Mesodermal cell (in vitro differentiated cells): ENCODE data around the gene PDLIM5.
A peak's percentile ranks its signal among the peaks of the same experiment; 100 is the strongest.

ENCODE experiments used
- H3K27ac ChIP-seq: 2 replicates; pipeline ENCODE4 v1.7.0; 2013; ENCODE audit warnings: mild to moderate bottlenecking, low read depth, low read length, moderate library complexity; ENCODE audit not compliant: severe bottlenecking
- H3K36me3 ChIP-seq: 2 replicates; pipeline ENCODE4 v1.7.1; 2013; ENCODE audit warnings: mild to moderate bottlenecking, low read length, moderate library complexity; ENCODE audit not compliant: control insufficient read depth, insufficient read depth
- H3K4me1 ChIP-seq: one replicate; pipeline ENCODE4 v1.7.1; 2013; ENCODE audit warnings: mild to moderate bottlenecking, low read length; ENCODE audit not compliant: insufficient read depth, control insufficient read depth, poor library complexity, severe bottlenecking
- H3K4me3 ChIP-seq: 2 replicates; pipeline ENCODE4 v1.7.0; 2013; ENCODE audit warnings: low read length, control low read depth, mild to moderate bottlenecking; ENCODE audit not compliant: insufficient read depth, poor library complexity, severe bottlenecking; ENCODE audit errors: extremely low read depth
- H3K9me3 ChIP-seq: 2 replicates; pipeline ENCODE4 v1.7.1; 2013; ENCODE audit warnings: mild to moderate bottlenecking, low read length, moderate library complexity; ENCODE audit not compliant: control insufficient read depth
- WGBS, 2 experiments: methylation state at CpG; one replicate each; pipeline ENCODE4 v1.1.5; 2013; ENCODE audit warnings: missing lambda C conversion rate in 2 of 2; ENCODE audit not compliant: insufficient coverage in 2 of 2; 5-methylcytosine and 5-hydroxymethylcytosine counted together

Gene PDLIM5

DNA sequence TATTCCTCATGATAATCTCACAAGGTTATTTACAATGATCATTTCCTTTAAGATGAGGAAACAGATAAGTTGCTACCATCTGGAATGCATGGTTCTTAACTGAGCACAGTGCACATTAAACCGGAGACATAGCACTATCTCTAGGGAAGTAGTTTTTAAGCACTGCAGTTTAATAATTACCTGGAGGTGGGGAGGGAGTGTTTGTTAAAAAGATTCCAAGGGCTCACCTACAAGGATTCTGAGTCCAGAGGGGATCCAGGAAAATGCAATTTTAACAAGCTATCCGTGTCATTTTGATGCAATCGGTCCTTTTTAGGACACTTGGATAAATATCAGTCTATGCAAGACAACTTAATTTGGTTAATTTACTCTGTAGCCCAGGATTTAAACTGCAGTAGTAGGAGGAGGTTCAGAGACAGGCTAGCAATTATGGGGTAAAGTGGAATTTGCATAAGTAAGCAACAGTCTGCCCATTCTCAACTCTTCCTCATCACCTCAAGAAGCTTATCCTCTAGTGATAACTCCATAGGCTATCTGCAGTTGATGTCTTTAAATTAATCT, 2.8 kb upstream of the PDLIM5 start:
- Histone ChIP-seq H3K27ac (no peak overlapping the region), H3K9me3 (no peaks in the 10 kb centered on the region), H3K4me3 (no peak overlapping the region), H3K4me1 (peaks cover 11% of the 10 kb centered on the region), H3K36me3 (no peaks in the 10 kb centered on the region)
- 89 to 100% methylated on average over 1 of the region's 3 CpGs for WGBS, 2 experiments

DNA sequence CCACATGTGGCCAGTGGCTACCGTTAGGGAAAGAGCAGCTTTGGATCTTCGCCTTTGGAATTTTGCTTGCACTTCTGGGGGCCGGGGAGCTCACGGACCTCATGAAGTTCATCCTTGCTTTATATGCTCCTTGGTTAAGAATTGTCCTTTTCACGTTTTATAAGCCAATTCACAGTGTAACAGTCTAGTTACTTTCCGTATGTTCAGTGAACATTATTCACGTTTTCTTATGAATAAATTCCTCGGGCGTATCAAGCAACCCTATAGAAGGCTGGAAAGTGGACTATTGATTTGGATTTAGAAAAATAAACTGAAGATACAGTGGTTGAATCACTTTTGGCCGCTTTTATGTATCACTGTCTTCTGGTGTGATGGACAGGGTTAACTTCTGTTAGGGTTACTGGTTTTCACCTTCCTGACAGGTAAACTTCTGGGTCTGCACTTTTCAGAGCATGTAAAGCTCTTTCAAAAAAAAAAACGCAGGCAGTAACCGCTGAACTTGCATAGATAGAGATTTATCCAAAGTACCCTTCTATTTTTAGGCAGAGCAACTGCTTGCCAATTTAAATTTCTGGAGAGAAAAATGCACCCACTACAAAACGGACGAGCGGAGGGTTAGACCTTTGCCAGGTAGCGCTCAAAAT, 569 bp upstream of the PDLIM5 start:
- Histone ChIP-seq H3K4me1 (peaks cover 15% of the 10 kb centered on the region), H3K36me3 (peaks cover 7% of the 10 kb centered on the region), H3K9me3 (no peaks in the 10 kb centered on the region), H3K27ac (no peak overlapping the region), H3K4me3 (peak overlapping the region; percentile 92)
- 44 to 50% methylated on average over 13 of the region's 16 CpGs for WGBS, 2 experiments

DNA sequence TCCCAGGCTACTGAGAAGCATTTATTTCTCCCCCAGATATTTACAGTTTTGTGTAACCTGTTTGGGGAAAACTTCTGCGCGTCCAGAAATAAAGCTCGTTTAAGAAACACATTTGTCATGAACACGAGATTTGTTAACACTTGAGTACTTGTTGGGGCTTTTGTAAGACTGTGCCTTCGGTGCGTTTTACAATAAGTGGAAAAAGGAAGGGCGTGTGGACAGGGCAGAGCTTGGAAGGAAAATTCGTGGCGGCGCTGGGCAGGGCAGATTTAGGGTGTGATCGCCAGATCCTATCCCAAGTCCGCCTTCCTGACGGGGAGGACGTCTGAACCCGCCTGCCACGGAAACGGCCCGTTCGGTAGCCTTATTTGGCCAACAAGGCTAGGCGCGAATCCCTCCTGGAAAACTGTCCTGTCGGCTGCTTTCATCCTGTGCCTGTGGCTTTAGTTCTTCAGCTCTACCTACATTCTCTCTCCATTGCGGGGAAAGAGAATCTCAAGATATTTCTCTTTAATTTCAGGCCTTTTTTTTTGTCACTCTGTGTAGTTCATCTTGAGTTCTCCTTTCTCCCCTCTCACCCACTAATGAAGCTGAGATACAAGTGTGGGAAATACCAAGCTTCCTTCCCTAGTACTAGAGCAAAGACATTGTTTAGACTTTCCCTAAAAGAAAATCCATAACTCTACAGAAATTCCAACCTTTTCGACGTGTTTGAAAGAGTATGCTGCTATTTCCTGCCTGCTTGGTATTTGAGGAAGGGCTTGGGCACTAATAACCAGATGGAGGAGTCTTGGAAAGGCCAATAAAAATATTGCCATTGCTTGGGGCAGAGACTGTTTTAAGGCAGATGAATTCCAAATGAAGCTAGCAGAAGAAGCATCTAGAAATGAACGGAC, 982 bp downstream of the PDLIM5 start:
- peaks cover 14% of the 10 kb centered on the region for H3K36me3 ChIP-seq
- peaks cover 19% of the 10 kb centered on the region for H3K4me1 ChIP-seq
- no peaks in the 10 kb centered on the region for H3K9me3 ChIP-seq
- peak overlapping the region; percentile 71 for H3K27ac ChIP-seq
- peak overlapping the region; percentile 92 for H3K4me3 ChIP-seq
- 1 to 2% methylated on average over 22 to 24 of the region's 26 CpGs for WGBS, 2 experiments

DNA sequence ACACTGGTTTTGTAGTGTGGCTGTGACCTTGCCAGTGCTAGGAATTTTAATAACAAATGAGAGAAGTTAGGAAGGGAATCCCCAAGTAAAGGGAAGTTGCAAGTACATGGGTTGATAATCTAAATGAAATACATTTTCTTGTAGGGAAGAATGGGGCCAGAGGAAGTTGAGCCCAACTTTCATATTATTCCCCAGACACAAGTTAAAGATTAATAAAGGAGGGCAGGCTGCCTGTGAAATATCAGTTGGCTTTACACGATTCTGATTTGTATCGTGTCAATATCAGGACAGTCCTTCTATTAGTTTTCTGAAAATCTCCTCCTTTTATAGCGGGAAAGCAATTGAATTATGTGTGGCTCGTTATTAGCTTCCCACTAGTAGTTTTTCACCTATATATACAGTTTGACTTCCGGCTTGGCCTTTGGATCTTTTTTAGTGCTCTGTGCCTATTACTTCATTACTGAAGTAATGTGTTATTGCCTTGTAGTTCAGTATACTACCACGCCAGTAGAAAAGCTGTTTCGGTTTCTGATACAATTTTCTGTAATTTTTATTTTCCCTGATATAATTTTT, 1.7 kb downstream of the PDLIM5 start:
- Histone ChIP-seq H3K9me3 (no peaks in the 10 kb centered on the region), H3K4me3 (peak overlapping the region; percentile 92), H3K36me3 (peaks cover 14% of the 10 kb centered on the region), H3K4me1 (peaks cover 20% of the 10 kb centered on the region), H3K27ac (no peak overlapping the region)
- 67% methylated on average over 1 of the region's 7 CpGs; no CpG with 5 or more reads in 1 of the 2 experiments for WGBS, 2 experiments

DNA sequence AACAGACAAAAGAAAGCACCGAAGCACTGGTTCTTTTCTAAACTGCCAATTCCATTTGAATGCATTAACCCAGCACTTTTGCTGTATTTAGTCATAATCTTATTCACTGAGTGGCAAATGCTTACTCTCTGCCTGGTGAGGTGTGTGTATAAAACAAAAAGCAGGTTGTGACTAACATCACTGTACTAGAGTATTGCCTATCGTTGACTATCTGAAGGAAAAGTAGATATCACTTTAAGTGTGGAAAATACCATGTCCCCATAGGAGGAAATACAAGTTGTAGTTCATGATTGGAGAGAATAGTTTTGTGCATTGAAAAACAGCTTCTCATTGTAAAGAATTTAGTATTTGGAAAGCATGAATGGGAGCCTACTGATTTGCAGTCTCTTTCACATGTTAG, 2.7 kb downstream of the PDLIM5 start:
- WGBS, 2 experiments = 100% methylated on average over 1 of the region's 2 CpGs; no CpG with 5 or more reads in 1 of the 2 experiments
- peak overlapping the region; percentile 15 for H3K4me3 ChIP-seq
- no peaks in the 10 kb centered on the region for H3K9me3 ChIP-seq
- H3K4me1 ChIP-seq = peaks cover 19% of the 10 kb centered on the region
- H3K27ac ChIP-seq = no peak overlapping the region
- H3K36me3 ChIP-seq = peaks cover 14% of the 10 kb centered on the region

DNA sequence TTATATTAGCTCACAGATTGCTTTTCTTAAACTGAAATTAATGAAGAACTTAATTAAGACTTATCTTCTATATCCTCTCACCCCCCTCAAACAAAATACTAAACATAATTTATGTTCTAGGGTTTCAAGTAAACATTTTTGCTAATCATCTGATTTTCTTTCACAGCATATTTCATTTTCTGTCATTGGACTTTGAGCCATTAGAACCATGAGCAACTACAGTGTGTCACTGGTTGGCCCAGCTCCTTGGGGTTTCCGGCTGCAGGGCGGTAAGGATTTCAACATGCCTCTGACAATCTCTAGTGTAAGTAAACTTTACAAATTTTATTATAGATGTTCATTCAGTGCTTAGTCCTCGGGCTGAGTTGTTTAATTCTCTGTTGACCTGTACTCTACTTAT, 3.3 kb downstream of the PDLIM5 start:
- no CpG with 5 or more reads among the region's 3 CpGs for WGBS, 2 experiments
- H3K27ac ChIP-seq = no peak overlapping the region
- H3K4me1 ChIP-seq = peaks cover 19% of the 10 kb centered on the region
- H3K9me3 ChIP-seq = no peaks in the 10 kb centered on the region
- no peak overlapping the region for H3K4me3 ChIP-seq
- H3K36me3 ChIP-seq = peaks cover 14% of the 10 kb centered on the region

DNA sequence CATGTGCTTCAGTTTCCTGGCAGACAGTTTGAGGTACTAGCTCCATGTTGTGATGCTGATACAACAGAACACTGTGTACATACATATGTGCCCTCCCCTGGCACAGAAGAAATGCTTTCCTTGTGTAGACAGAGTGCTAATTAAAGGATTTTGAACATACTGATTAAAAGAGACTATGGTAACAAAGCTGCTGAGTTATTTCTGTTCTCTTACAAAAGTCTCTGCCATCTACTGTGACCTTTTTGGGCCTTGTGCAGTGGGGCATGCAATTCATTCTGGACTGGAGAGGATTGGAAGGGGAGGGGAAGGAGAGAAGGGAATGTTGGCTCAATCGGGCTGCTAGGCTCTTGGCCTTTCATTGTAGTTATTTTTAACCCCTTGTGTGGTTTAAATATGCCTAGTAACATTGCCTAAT, 6.0 kb downstream of the PDLIM5 start:
- WGBS, 2 experiments = 14% methylated on average over 1 of the region's 1 CpG; no CpG with 5 or more reads in 1 of the 2 experiments
- Histone ChIP-seq H3K4me3 (no peak overlapping the region), H3K27ac (peak overlapping the region; percentile 77), H3K36me3 (peaks cover 21% of the 10 kb centered on the region), H3K9me3 (no peaks in the 10 kb centered on the region), H3K4me1 (peaks cover 19% of the 10 kb centered on the region)

DNA sequence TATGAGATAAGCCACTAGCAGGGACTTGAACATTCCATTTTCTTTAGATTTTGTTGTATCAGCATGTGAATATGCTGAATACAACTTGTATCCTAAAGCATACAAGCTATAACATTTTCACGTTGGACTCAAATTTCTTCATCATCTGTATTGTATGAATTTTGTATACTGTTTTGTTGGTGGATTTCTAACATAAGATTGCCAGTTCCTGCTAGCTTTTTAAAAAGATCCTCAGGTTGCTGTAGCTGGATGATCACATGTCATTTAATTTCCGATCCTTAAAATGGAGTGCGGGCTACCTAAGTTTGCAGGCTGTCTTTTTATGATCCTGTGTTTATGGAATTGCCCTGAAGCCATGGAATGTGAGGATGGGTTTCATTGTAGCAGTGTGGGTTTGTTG, 6.9 kb downstream of the PDLIM5 start:
- Histone ChIP-seq H3K36me3 (peaks cover 21% of the 10 kb centered on the region), H3K4me3 (no peak overlapping the region), H3K4me1 (peaks cover 19% of the 10 kb centered on the region), H3K9me3 (no peaks in the 10 kb centered on the region), H3K27ac (peak overlapping the region; percentile 23)
- whole genome bisulfite sequencing, 2 experiments = 95% methylated on average over 2 of the region's 3 CpGs; no CpG with 5 or more reads in 1 of the 2 experiments

DNA sequence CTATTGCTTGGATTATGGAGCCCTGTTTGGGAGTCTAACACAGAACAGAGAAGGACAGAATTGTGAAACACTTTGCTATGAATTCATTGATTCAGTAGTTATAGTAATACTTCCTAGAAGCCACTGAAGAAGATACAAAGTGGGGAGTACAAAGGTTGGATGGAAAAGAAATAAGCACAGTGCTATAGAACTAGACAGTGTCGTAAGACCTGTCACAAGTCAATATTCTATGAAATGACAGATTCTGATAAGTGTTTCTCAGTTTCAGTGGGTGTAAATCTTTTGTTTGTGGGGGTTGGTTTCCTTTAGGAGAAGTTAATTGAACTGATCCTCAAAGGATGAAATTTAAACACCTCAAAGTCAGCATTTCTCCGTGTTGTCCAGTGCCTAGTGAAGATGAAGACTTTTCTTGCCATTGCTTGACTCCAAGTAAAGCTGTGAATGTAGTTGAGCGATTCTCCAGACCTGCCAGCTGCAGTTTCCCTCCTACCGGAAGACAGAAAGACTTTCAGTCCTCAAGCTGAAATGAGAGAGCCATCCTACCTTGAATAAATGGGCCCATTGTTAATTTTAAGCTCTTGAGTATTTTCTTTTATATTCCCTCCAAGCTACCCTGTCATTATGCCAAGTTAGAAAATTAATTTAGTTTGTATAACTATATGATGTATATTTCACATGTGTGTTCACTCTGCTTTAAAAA, 7.9 kb downstream of the PDLIM5 start:
- peaks cover 19% of the 10 kb centered on the region for H3K4me1 ChIP-seq
- H3K36me3 ChIP-seq = peaks cover 21% of the 10 kb centered on the region
- WGBS, 2 experiments = 59 to 83% methylated on average over 2 to 4 of the region's 4 CpGs
- H3K4me3 ChIP-seq = no peak overlapping the region
- no peaks in the 10 kb centered on the region for H3K9me3 ChIP-seq
- no peak overlapping the region for H3K27ac ChIP-seq

DNA sequence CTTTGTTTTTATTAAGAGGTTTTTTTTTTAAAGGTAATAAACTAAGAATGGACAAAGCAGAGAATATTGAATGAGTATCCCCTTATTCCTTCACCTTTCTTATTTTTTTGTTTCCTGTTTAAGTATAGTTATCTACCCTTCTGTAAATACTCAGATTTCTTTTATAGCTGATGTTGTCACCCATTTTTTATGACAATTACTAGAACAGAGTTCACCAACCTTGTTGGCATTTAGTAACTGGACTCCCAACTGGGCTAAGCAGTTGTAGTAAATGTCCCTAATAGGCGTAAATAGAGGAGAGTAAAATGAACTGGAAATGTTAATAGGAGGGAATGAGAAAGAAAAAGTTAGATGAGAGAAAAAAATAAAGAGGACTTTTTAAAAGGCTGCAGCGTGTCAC, 9.8 kb downstream of the PDLIM5 start:
- Histone ChIP-seq H3K36me3 (peaks cover 10% of the 10 kb centered on the region), H3K4me3 (no peak overlapping the region), H3K9me3 (no peaks in the 10 kb centered on the region), H3K4me1 (peaks cover 16% of the 10 kb centered on the region), H3K27ac (no peak overlapping the region)
- WGBS, 2 experiments = 95 to 97% methylated on average over 2 of the region's 2 CpGs
